Measurements from ENCODE around the gene UPF3A.
"Not testable (repeated sequence)": the region's sequence is repeated elsewhere in the genome, so short reads cannot be mapped to it uniquely, and the experiment has no call there.

Gene UPF3A

GRCh38 chr13:114261328-114261965 is 20.0 kb upstream of the UPF3A start:
- ChIA-PET CTCF (no interaction called here), POLR2A (interaction anchor here (0.7 kb wide), 1 partner anchor 20 kb away, joined by 4 read pairs; the partner anchor contains the start of gene UPF3A)
- H3K27ac ChIP-seq (ENCODE audit: extremely low read depth, low read depth, low read length) = no peak overlapping the region
- H3K9me3 ChIP-seq (ENCODE audit: control insufficient read depth, insufficient read depth, low read depth, low read length) = no peaks in the 10 kb centered on the region
- H3K4me3 ChIP-seq (ENCODE audit: low read depth, low read length) = no peak overlapping the region
- peaks cover 37 to 87% of the 10 kb centered on the region in 2 experiments for H3K36me3 ChIP-seq (ENCODE audit: control insufficient read depth in 2 of 2, insufficient read depth in 1 of 2, low read length in 2 of 2)
- no peaks in the 10 kb centered on the region for H3K4me1 ChIP-seq (ENCODE audit: control insufficient read depth, insufficient read depth, low read length)
- TF ChIP-seq ZIC2 (tag by site-specific recombination; IDR thresholded peaks at IDR 0.05) = peak; percentile 84
- TF ChIP-seq MYNN (tag by site-specific recombination; IDR thresholded peaks at IDR 0.05; ENCODE audit: borderline replicate concordance) = no peak

GRCh38 chr13:114263578-114263977 is 17.8 kb upstream of the UPF3A start:
- Histone ChIP-seq H3K9me3 (ENCODE audit: control insufficient read depth, insufficient read depth, low read depth, low read length) (no peaks in the 10 kb centered on the region), H3K4me3 (ENCODE audit: low read depth, low read length) (no peak overlapping the region), H3K27ac (ENCODE audit: extremely low read depth, low read depth, low read length) (no peak overlapping the region), H3K4me1 (ENCODE audit: control insufficient read depth, insufficient read depth, low read length) (no peaks in the 10 kb centered on the region), H3K36me3 (ENCODE audit: control insufficient read depth in 2 of 2, insufficient read depth in 1 of 2, low read length in 2 of 2) (peaks cover 44 to 92% of the 10 kb centered on the region in 2 experiments)
- ChIA-PET CTCF (no interaction called here), POLR2A (no interaction called here)
- no peak for TF ChIP-seq GLI2 (tag by site-specific recombination; IDR thresholded peaks at IDR 0.05; ENCODE audit: borderline replicate concordance, low read depth)

GRCh38 chr13:114264313-114264712 is 17.1 kb upstream of the UPF3A start:
- H3K27ac ChIP-seq (ENCODE audit: extremely low read depth, low read depth, low read length); H3K9me3 ChIP-seq (ENCODE audit: control insufficient read depth, insufficient read depth, low read depth, low read length); POLR2A ChIA-PET; CTCF ChIA-PET; H3K4me3 ChIP-seq (ENCODE audit: low read depth, low read length); H3K4me1 ChIP-seq (ENCODE audit: control insufficient read depth, insufficient read depth, low read length): not testable (repeated sequence)
- H3K36me3 ChIP-seq (ENCODE audit: control insufficient read depth in 2 of 2, insufficient read depth in 1 of 2, low read length in 2 of 2) = peaks cover 44 to 96% of the 10 kb centered on the region in 2 experiments

- H3K4me1 ChIP-seq (ENCODE audit: control insufficient read depth, insufficient read depth, low read length) = no peaks in the 10 kb centered on the region
- H3K27ac ChIP-seq (ENCODE audit: extremely low read depth, low read depth, low read length) = no peak overlapping the region
- CTCF ChIA-PET = interaction anchor here (0.9 kb wide), 1 partner anchor 15 kb away, joined by 3 read pairs; no protein-coding TSS in a partner anchor
- no peak overlapping the region for H3K4me3 ChIP-seq (ENCODE audit: low read depth, low read length)
- H3K9me3 ChIP-seq (ENCODE audit: control insufficient read depth, insufficient read depth, low read depth, low read length) = no peaks in the 10 kb centered on the region
- POLR2A ChIA-PET = no interaction called here
- peaks cover 44 to 92% of the 10 kb centered on the region in 2 experiments for H3K36me3 ChIP-seq (ENCODE audit: control insufficient read depth in 2 of 2, insufficient read depth in 1 of 2, low read length in 2 of 2)
- TF ChIP-seq REPIN1 (tag by site-specific recombination; IDR thresholded peaks at IDR 0.05; ENCODE audit: low read depth) = no peak
- no peak for TF ChIP-seq ZNF324 (tag by site-specific recombination; IDR thresholded peaks at IDR 0.05)
- TF ChIP-seq AEBP2 (tag by site-specific recombination; IDR thresholded peaks at IDR 0.05; ENCODE audit: borderline replicate concordance) = no peak
- no peak for TF ChIP-seq KLF7 (tag by site-specific recombination; IDR thresholded peaks at IDR 0.05; ENCODE audit: borderline replicate concordance)
- TF ChIP-seq ZNF792 (tag by site-specific recombination; IDR thresholded peaks at IDR 0.05) = no peak
- no peak for TF ChIP-seq YY1 (tag by site-specific recombination; IDR thresholded peaks at IDR 0.05)
- TF ChIP-seq ZNF473 (tag by site-specific recombination; IDR thresholded peaks at IDR 0.05) = no peak
- TF ChIP-seq KLF16 (tag by site-specific recombination; IDR thresholded peaks at IDR 0.05) = no peak
- no peak for TF ChIP-seq ZNF488 (tag by site-specific recombination; IDR thresholded peaks at IDR 0.05)
- no peak for TF ChIP-seq ZNF548 (tag by site-specific recombination; IDR thresholded peaks at IDR 0.05)
- TF ChIP-seq ZSCAN5A (tag by site-specific recombination; IDR thresholded peaks at IDR 0.05) = no peak
- no peak for TF ChIP-seq ZNF501 (tag by site-specific recombination; IDR thresholded peaks at IDR 0.05)
- no peak for TF ChIP-seq ZNF280D (tag by site-specific recombination; IDR thresholded peaks at IDR 0.05)
- TF ChIP-seq ZNF571 (tag by site-specific recombination; IDR thresholded peaks at IDR 0.05) = no peak
- no peak for TF ChIP-seq ZNF701 (tag by site-specific recombination; IDR thresholded peaks at IDR 0.05)
- TF ChIP-seq ZNF146 (tag by site-specific recombination; IDR thresholded peaks at IDR 0.05) = no peak
- TF ChIP-seq KLF9 (tag by site-specific recombination; IDR thresholded peaks at IDR 0.05; ENCODE audit: low read depth) = no peak
Measured at GRCh38 chr13:114264886-114265611, 16.4 kb upstream of the UPF3A start.
